Measurements from ENCODE around the gene HADHA. TPM values are rescaled to one million over a fixed set of nuclear protein-coding genes. Genes with fewer than 3 reads are reported as not detected.

The HADHA gene
- total RNA-seq, 1 experiment from 2014 or later: 112 TPM

- no peaks in the 10 kb centered on the region for H3K4me1 ChIP-seq (ENCODE audit: insufficient read depth, low read length)
- peaks cover 6% of the 10 kb centered on the region for H3K79me1 ChIP-seq (ENCODE audit: insufficient read depth, low read depth, low read length, poor library complexity, severe bottlenecking)
- H4K5ac ChIP-seq (ENCODE audit: insufficient read length, low read depth, low read length): no peak overlapping the region
- no peak overlapping the region for H4K91ac ChIP-seq (ENCODE audit: insufficient read length, low read depth, low read length)
- no peak overlapping the region for H2BK120ac ChIP-seq (ENCODE audit: low read depth, low read length, poor library complexity, severe bottlenecking)
- H3T11ph ChIP-seq (ENCODE audit: low read length): no peak overlapping the region
- Mint-ChIP-seq H3K4me3 (no peak overlapping the region), H3K4me1 (no peaks in the 10 kb centered on the region), H3K27ac (no peak overlapping the region), H3K27me3 (ENCODE audit: low read depth) (no peaks in the 10 kb centered on the region), H3K36me3 (ENCODE audit: insufficient read depth in 1 of 3, low read depth in 3 of 3) (peaks cover 9 to 49% (median 31%) of the 10 kb centered on the region in 3 experiments; a peak in 6 of 7 replicates), H3K9me3 (no peaks in the 10 kb centered on the region)
- H3K18ac ChIP-seq (ENCODE audit: insufficient read length, low read depth, low read length): no peak overlapping the region
- no peaks in the 10 kb centered on the region for H3K79me2 ChIP-seq (ENCODE audit: insufficient read depth, low read length)
- H3K14ac ChIP-seq (ENCODE audit: insufficient read depth, low read length): no peak overlapping the region
- no peak overlapping the region for H3K23ac ChIP-seq (ENCODE audit: insufficient read length, low read depth, low read length)
- no peak for DNase-seq
- no peak overlapping the region for H4K8ac ChIP-seq (replicated peaks; ENCODE audit: insufficient read length, low read depth, low read length)
- WGBS (ENCODE audit: extremely low coverage, insufficient read length, low lambda C conversion rate): no CpG with 5 or more reads among the region's 6 CpGs
- no peak overlapping the region for H2BK5ac ChIP-seq (ENCODE audit: insufficient read length, low read length)
- H2AK5ac ChIP-seq (ENCODE audit: insufficient read length, low read length): no peak overlapping the region
- H3K4ac ChIP-seq (ENCODE audit: low read depth, low read length): no peak overlapping the region
- no peak overlapping the region for H3K9ac ChIP-seq (ENCODE audit: extremely low read depth, insufficient read length, low read length)
- no peak overlapping the region for H2BK15ac ChIP-seq (ENCODE audit: low read depth, low read length)
- H3K56ac ChIP-seq (ENCODE audit: insufficient read length, low read depth, low read length): no peak overlapping the region
- H4K20me1 ChIP-seq (ENCODE audit: control insufficient read depth, insufficient read depth, insufficient read length): no peaks in the 10 kb centered on the region
- no peak overlapping the region for H2BK20ac ChIP-seq (ENCODE audit: low read depth, low read length, poor library complexity, severe bottlenecking)
- H3K27ac ChIP-seq (ENCODE audit: insufficient read length, low read depth, low read length): no peak overlapping the region
- H3K9me3 ChIP-seq (ENCODE audit: control insufficient read depth, low read depth, low read length): no peaks in the 10 kb centered on the region
- H2BK12ac ChIP-seq (ENCODE audit: insufficient read length, low read depth, low read length): no peak overlapping the region
- no peak overlapping the region for H2AFZ ChIP-seq (ENCODE audit: low read length)
- no peaks in the 10 kb centered on the region for H3K23me2 ChIP-seq (ENCODE audit: insufficient read length, low read depth, low read length, poor library complexity, severe bottlenecking)
- H3K4me2 ChIP-seq (ENCODE audit: insufficient read depth, insufficient read length, low read length): no peak overlapping the region
- no peaks in the 10 kb centered on the region for H3K27me3 ChIP-seq (ENCODE audit: insufficient read depth, low read length)
- no peak for TF ChIP-seq CTCF (conservative IDR thresholded peaks at IDR 0.05)
Measured at GRCh38 chr2:26217720-26218119, 26.7 kb downstream of the HADHA start.

Data from H9 (cell line).